Measurements from ENCODE around the gene DUSP15.
"Not testable (repeated sequence)": the region's sequence is repeated elsewhere in the genome, so short reads cannot be mapped to it uniquely, and the experiment has no call there.

DUSP15 gene

DNA sequence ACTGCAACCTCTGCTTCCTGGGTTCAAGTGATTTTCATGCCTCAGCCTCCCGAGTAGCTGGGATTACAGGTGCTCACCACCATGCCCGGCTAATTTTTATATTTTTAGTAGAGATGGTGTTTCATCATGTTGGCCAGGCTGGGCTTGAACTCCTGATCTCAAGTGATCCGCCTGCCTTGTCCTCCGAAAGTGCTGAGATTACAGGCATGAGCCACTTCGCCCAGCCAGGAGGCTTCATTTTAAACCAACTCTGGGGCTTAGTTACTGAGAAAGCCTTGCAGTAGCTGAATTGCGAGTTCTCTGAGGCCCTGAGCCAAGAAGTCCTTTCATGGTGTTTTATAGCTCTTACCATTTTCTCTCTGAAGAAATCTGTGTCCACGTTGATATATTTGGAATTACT, 56.2 kb downstream of the DUSP15 start:
- H2AFZ ChIP-seq (ENCODE audit: low read depth, low read length); H3K27ac ChIP-seq (ENCODE audit: low read length, poor library complexity, severe bottlenecking); H2BK12ac ChIP-seq (ENCODE audit: low read length in 2 of 2); H3K4me3 ChIP-seq (ENCODE audit: insufficient read depth in 1 of 2, low read depth in 1 of 2, low read length in 2 of 2); H2AK5ac ChIP-seq (ENCODE audit: low read length, severe bottlenecking); H4K8ac ChIP-seq (ENCODE audit: low read length); H3K36me3 ChIP-seq (ENCODE audit: control insufficient read depth in 1 of 2, insufficient read depth in 2 of 2, low read depth in 1 of 2, low read length in 2 of 2); DNase-seq; H3K4ac ChIP-seq (ENCODE audit: low read depth in 1 of 2, low read length in 2 of 2); H2BK120ac ChIP-seq (ENCODE audit: low read depth, low read length); H2BK15ac ChIP-seq (ENCODE audit: low read depth, poor library complexity, severe bottlenecking); H3K14ac ChIP-seq (ENCODE audit: low read length in 2 of 2); H3K9ac ChIP-seq (ENCODE audit: low read length); H3K9me3 ChIP-seq (ENCODE audit: control insufficient read depth, low read length); H3K23ac ChIP-seq (ENCODE audit: low read length in 2 of 2); H2BK5ac ChIP-seq (ENCODE audit: low read depth, low read length, poor library complexity, severe bottlenecking); H3K79me1 ChIP-seq (replicated peaks; ENCODE audit: low read length, poor library complexity, severe bottlenecking); H4K91ac ChIP-seq (ENCODE audit: low read length); H3K4me2 ChIP-seq (ENCODE audit: low read length, poor library complexity, severe bottlenecking); H3K18ac ChIP-seq (ENCODE audit: low read depth in 1 of 2, low read length in 2 of 2): not testable (repeated sequence)
- peaks cover 0 to 18% of the 10 kb centered on the region in 2 experiments for H3K27me3 ChIP-seq (ENCODE audit: control insufficient read depth in 1 of 2, insufficient read depth in 1 of 2, low read length in 2 of 2)
- WGBS: 93% methylated on average over 6 of the region's 7 CpGs
- H3K4me1 ChIP-seq (ENCODE audit: control insufficient read depth, insufficient read depth, low read depth, low read length): peaks cover 34% of the 10 kb centered on the region

DNA sequence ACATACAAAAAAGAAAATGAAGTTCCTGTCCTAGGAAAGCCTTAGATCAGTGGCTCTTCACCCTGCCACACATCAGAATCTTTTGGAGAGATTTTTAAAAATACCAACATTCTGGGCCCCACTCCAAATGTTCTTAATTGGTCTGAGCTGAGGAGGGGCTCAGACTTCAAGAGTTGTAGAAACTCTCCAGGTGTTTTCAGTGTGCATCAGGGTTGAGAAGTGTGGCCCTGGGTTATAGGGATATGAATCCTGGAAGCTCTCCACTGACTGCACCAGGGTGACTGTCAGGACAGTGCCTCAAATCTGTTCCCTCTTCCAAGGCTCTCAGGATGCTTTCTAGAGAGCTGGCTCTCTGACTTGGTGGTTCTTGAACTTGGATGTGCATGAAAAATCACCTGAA, 56.7 kb downstream of the DUSP15 start:
- H3K9ac ChIP-seq (ENCODE audit: low read length): no peak overlapping the region
- no peaks in the 10 kb centered on the region for H3K9me3 ChIP-seq (ENCODE audit: control insufficient read depth, low read length)
- H3K18ac ChIP-seq (ENCODE audit: low read depth in 1 of 2, low read length in 2 of 2): no peak overlapping the region
- H3K23ac ChIP-seq (ENCODE audit: low read length in 2 of 2): no peak overlapping the region
- H4K8ac ChIP-seq (ENCODE audit: low read length): no peak overlapping the region
- H2BK12ac ChIP-seq (ENCODE audit: low read length in 2 of 2): no peak overlapping the region
- H3K14ac ChIP-seq (ENCODE audit: low read length in 2 of 2): no peak overlapping the region
- H4K91ac ChIP-seq (ENCODE audit: low read length): no peak overlapping the region
- no peaks in the 10 kb centered on the region for H3K79me1 ChIP-seq (replicated peaks; ENCODE audit: low read length, poor library complexity, severe bottlenecking)
- H3K4me2 ChIP-seq (ENCODE audit: low read length, poor library complexity, severe bottlenecking): no peak overlapping the region
- no peak overlapping the region for H3K27ac ChIP-seq (ENCODE audit: low read length, poor library complexity, severe bottlenecking)
- H3K4ac ChIP-seq (ENCODE audit: low read depth in 1 of 2, low read length in 2 of 2): no peak overlapping the region
- no peak overlapping the region for H2BK5ac ChIP-seq (ENCODE audit: low read depth, low read length, poor library complexity, severe bottlenecking)
- DNase-seq: no peak
- no peak overlapping the region for H2BK120ac ChIP-seq (ENCODE audit: low read depth, low read length)
- H3K27me3 ChIP-seq (ENCODE audit: control insufficient read depth in 1 of 2, insufficient read depth in 1 of 2, low read length in 2 of 2): peaks cover 0 to 18% of the 10 kb centered on the region in 2 experiments
- H3K4me3 ChIP-seq (ENCODE audit: insufficient read depth in 1 of 2, low read depth in 1 of 2, low read length in 2 of 2): no peak overlapping the region
- no peaks in the 10 kb centered on the region for H3K36me3 ChIP-seq (ENCODE audit: control insufficient read depth in 1 of 2, insufficient read depth in 2 of 2, low read depth in 1 of 2, low read length in 2 of 2)
- no peak overlapping the region for H2AK5ac ChIP-seq (ENCODE audit: low read length, severe bottlenecking)
- H2AFZ ChIP-seq (ENCODE audit: low read depth, low read length): no peak overlapping the region
- peaks cover 34% of the 10 kb centered on the region for H3K4me1 ChIP-seq (ENCODE audit: control insufficient read depth, insufficient read depth, low read depth, low read length)
- no peak overlapping the region for H2BK15ac ChIP-seq (ENCODE audit: low read depth, poor library complexity, severe bottlenecking)

DNA sequence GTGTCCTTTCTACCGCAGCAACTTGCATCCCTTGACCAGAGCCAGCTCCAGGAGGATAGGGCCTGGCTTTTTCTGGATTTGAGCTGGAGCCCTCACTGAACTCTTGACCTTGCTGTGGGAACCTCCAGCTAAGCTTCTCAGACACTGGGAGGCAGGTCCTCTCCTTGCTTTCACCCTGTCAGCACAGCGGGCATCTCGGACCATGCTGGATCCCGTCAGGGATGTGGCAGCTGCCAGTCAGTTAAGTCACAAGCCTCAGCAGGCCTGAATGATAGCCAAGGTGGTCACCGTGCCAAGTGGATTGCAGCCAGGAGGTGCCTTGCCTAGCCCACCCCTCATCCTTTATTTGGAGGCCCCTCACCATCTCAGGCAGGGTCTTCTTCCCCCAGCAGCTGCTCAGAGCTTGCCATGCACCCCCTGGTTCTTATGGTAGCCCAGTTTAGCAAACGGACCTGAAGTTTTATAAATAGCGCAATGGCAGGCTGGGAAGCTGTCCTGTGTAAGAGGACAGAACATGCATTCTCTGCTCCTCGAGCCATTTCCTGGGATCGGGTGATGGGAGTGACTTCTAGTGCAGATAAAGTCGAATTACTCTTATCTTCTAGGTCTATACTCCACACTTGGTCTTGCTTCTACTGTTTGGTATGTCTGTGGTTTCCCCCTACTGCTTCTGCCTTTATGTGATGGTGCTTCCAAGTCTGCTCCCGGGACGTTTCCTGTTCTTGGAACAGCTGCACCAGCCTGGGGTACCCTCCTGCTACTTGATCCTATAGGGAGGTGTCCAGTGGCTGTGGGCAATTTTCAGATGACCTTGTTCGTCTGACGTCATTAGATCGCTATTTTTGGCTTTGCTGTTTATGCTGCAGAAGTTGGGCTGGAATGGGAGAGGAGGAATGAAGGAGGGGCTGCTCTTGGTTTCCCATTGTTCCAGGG, 58.3 kb downstream of the DUSP15 start:
- peak overlapping the region; percentile 70 for H2AK5ac ChIP-seq (ENCODE audit: low read length, severe bottlenecking)
- H3K14ac ChIP-seq (ENCODE audit: low read length in 2 of 2): peak overlapping the region in 1 of 2 experiments; percentile 37
- WGBS: 64% methylated on average over 15 of the region's 15 CpGs
- H3K18ac ChIP-seq (ENCODE audit: low read depth in 1 of 2, low read length in 2 of 2): peak overlapping the region; percentile 23 to 29
- H3K36me3 ChIP-seq (ENCODE audit: control insufficient read depth in 1 of 2, insufficient read depth in 2 of 2, low read depth in 1 of 2, low read length in 2 of 2): no peaks in the 10 kb centered on the region
- peaks cover 34% of the 10 kb centered on the region for H3K4me1 ChIP-seq (ENCODE audit: control insufficient read depth, insufficient read depth, low read depth, low read length)
- peaks cover 0 to 6% of the 10 kb centered on the region in 2 experiments for H3K27me3 ChIP-seq (ENCODE audit: control insufficient read depth in 1 of 2, insufficient read depth in 1 of 2, low read length in 2 of 2)
- H3K27ac ChIP-seq (ENCODE audit: low read length, poor library complexity, severe bottlenecking): peak overlapping the region; percentile 21
- no peak overlapping the region for H3K9ac ChIP-seq (ENCODE audit: low read length)
- H2AFZ ChIP-seq (ENCODE audit: low read depth, low read length): no peak overlapping the region
- H4K8ac ChIP-seq (ENCODE audit: low read length): peak overlapping the region; percentile 58
- H2BK120ac ChIP-seq (ENCODE audit: low read depth, low read length): no peak overlapping the region
- no peak overlapping the region for H2BK5ac ChIP-seq (ENCODE audit: low read depth, low read length, poor library complexity, severe bottlenecking)
- peak overlapping the region in 1 of 2 experiments; percentile 1 for H3K4ac ChIP-seq (ENCODE audit: low read depth in 1 of 2, low read length in 2 of 2)
- H2BK15ac ChIP-seq (ENCODE audit: low read depth, poor library complexity, severe bottlenecking): no peak overlapping the region
- H3K4me3 ChIP-seq (ENCODE audit: insufficient read depth in 1 of 2, low read depth in 1 of 2, low read length in 2 of 2): no peak overlapping the region
- no peaks in the 10 kb centered on the region for H3K9me3 ChIP-seq (ENCODE audit: control insufficient read depth, low read length)
- peak; percentile 83 for DNase-seq
- peaks cover 2% of the 10 kb centered on the region for H3K79me1 ChIP-seq (replicated peaks; ENCODE audit: low read length, poor library complexity, severe bottlenecking)
- H3K4me2 ChIP-seq (ENCODE audit: low read length, poor library complexity, severe bottlenecking): peak overlapping the region; percentile 2
- peak overlapping the region; percentile 34 to 81 for H2BK12ac ChIP-seq (ENCODE audit: low read length in 2 of 2)
- H4K91ac ChIP-seq (ENCODE audit: low read length): no peak overlapping the region
- H3K23ac ChIP-seq (ENCODE audit: low read length in 2 of 2): no peak overlapping the region

- no peak overlapping the region for H2BK12ac ChIP-seq (ENCODE audit: low read length in 2 of 2)
- H3K4me1 ChIP-seq (ENCODE audit: control insufficient read depth, insufficient read depth, low read depth, low read length): peaks cover 32% of the 10 kb centered on the region
- H2BK120ac ChIP-seq (ENCODE audit: low read depth, low read length): no peak overlapping the region
These were observed 59.1 kb downstream of the DUSP15 start for GRCh38 chr20:31811198-31811597.

More at GRCh38 chr20:31811198-31811597, 59.1 kb downstream of the DUSP15 start:
- Histone ChIP-seq H4K91ac (ENCODE audit: low read length) (no peak overlapping the region), H3K79me1 (replicated peaks; ENCODE audit: low read length, poor library complexity, severe bottlenecking) (peaks cover 2% of the 10 kb centered on the region), H3K14ac (ENCODE audit: low read length in 2 of 2) (peak overlapping the region in 1 of 2 experiments; percentile 29), H2BK15ac (ENCODE audit: low read depth, poor library complexity, severe bottlenecking) (no peak overlapping the region), H3K23ac (ENCODE audit: low read length in 2 of 2) (no peak overlapping the region), H2AK5ac (ENCODE audit: low read length, severe bottlenecking) (peak overlapping the region; percentile 17), H4K8ac (ENCODE audit: low read length) (no peak overlapping the region), H3K27ac (ENCODE audit: low read length, poor library complexity, severe bottlenecking) (no peak overlapping the region), H2BK5ac (ENCODE audit: low read depth, low read length, poor library complexity, severe bottlenecking) (no peak overlapping the region), H3K9ac (ENCODE audit: low read length) (no peak overlapping the region), H3K4ac (ENCODE audit: low read depth in 1 of 2, low read length in 2 of 2) (no peak overlapping the region), H3K9me3 (ENCODE audit: control insufficient read depth, low read length) (no peaks in the 10 kb centered on the region), H3K27me3 (ENCODE audit: control insufficient read depth in 1 of 2, insufficient read depth in 1 of 2, low read length in 2 of 2) (no peaks in the 10 kb centered on the region), H3K36me3 (ENCODE audit: control insufficient read depth in 1 of 2, insufficient read depth in 2 of 2, low read depth in 1 of 2, low read length in 2 of 2) (no peaks in the 10 kb centered on the region), H3K18ac (ENCODE audit: low read depth in 1 of 2, low read length in 2 of 2) (no peak overlapping the region), H3K4me2 (ENCODE audit: low read length, poor library complexity, severe bottlenecking) (no peak overlapping the region), H3K4me3 (ENCODE audit: insufficient read depth in 1 of 2, low read depth in 1 of 2, low read length in 2 of 2) (no peak overlapping the region), H2AFZ (ENCODE audit: low read depth, low read length) (no peak overlapping the region)
- 94% methylated on average over 4 of the region's 4 CpGs for WGBS
- DNase-seq: no peak

Data from mesenchymal stem cell (in vitro differentiated cells and primary cell).